DMS79 (cell line): ENCODE results near the gene TBXT.
A peak's percentile ranks its signal among the peaks of the same experiment; 100 is the strongest.
"Not testable (repeated sequence)": the region's sequence is repeated elsewhere in the genome, so short reads cannot be mapped to it uniquely, and the experiment has no call there.

Experiments
- DNase-seq: peaks from one replicate; lab custom pipeline; 2025; lab: John Stamatoyannopoulos, UW

The TBXT gene, protein sequence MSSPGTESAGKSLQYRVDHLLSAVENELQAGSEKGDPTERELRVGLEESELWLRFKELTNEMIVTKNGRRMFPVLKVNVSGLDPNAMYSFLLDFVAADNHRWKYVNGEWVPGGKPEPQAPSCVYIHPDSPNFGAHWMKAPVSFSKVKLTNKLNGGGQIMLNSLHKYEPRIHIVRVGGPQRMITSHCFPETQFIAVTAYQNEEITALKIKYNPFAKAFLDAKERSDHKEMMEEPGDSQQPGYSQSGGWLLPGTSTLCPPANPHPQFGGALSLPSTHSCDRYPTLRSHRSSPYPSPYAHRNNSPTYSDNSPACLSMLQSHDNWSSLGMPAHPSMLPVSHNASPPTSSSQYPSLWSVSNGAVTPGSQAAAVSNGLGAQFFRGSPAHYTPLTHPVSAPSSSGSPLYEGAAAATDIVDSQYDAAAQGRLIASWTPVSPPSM

DNA sequence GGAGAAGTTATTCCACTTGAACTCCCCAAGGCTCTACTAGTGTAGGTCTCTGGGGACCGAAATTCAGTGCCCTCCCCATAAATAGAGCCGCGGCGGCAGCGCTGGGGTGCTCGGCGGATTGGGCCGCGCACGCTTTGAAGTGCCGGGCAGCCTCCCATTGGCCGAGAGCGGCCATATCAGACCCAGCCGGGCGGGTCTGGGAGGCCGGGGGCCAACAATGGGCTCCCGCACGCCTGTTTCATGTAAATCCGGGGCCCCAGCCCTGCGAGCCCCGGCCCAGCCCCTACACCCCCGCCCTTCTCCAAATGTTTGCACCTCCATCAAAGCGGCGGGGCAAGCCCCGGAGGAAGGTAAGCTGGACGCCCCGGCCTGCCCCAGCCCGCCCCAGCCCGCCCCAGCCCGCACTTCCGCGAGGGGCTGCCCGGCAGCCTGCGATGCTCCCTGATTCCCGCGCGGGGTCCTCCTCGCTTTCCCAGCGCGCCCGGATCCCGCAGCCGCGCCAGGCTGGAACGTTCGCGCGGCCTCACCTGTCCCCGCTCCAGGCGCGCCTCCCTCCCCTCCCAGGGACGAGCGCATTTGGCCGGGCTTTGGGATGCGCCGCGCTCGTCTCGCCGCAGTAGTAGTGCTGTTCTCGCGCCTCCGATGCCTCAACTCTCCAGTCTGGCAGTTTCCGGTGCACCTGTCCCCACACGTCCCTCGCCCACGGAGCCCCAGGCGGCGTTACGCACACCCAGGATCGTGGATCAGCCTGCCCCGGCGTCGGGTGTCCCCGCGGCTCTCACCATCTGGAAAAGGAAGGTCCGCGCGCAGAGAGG lies at the start of gene TBXT:
TBXT (minus strand) TSS at position 51 of the 815 bp plus-strand sequence. CDS start 260 bp downstream, outside the sequence.
- DNase-seq, result peak; percentile 38

DNA sequence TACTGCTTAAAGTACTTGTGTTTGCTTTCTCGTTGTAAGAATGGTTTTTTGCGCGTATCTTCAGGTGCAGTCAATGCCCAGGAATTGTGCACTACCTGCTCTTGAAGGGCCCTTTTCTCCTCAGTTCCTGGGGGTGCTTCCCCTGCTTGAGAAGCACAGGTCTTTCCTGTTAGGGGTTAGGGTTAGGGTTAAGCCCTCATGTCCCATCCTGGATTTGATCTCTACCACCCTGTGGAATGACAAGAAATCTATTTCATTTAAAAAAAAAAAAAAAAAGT lies 39.6 kb upstream of the TBXT start:
- no peak for DNase-seq

DNA sequence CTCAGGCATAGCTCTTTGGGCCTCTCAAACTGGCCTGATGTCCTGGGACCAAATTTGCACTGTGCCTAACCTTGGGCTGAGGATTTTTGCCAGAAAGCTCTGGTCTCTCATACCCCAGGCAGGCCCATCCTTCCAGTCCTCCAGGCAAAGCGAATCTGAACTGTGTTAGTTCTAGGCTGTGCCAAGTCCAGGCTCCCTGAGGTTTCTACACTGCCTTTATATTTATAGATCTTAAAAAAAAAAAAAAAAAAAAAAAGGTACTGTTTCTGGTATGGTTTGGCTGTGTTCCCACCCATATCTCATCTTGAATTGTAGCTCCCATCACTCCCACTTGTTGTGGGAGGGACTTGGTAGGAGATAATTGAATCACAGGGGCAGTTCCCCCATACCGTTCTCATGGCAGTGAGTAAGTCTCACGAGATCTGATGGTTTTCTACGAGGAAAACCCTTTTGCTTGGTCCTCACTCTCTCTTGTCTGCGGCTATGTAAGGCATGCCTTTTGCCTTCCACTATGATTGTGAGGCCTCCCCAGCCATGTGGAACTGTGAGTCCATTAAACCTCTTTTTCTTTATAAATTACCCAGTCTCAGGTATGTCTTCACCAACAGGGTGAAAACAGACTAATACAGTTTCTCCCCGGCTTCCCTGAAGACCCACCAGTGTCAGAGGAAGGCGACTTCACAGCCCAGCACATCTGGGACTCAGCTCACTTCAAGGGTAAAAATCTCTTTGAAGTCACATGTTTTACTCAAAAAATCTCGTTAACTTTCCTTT lies 39.0 kb upstream of the TBXT start:
- DNase-seq, result no peak

DNA sequence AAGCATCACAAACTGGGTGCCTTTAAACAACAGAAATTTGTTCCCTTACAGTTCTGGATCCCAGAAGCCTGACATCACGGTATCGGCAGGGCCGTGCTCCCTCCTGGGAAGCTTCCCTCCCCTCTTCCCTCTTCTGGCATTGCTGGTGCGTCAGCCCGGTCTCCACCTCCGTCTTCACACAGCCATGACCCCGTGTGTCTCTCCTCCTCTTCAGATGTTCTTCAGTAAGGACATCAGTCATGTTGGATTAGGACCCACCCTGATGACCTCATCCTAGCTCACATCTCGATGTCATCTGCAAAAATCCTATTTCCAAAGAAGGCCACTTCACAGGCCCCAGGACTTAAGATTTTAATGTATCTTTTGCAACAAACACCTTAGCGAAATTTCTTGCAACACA lies 38.4 kb upstream of the TBXT start:
- DNase-seq, result no peak

DNA sequence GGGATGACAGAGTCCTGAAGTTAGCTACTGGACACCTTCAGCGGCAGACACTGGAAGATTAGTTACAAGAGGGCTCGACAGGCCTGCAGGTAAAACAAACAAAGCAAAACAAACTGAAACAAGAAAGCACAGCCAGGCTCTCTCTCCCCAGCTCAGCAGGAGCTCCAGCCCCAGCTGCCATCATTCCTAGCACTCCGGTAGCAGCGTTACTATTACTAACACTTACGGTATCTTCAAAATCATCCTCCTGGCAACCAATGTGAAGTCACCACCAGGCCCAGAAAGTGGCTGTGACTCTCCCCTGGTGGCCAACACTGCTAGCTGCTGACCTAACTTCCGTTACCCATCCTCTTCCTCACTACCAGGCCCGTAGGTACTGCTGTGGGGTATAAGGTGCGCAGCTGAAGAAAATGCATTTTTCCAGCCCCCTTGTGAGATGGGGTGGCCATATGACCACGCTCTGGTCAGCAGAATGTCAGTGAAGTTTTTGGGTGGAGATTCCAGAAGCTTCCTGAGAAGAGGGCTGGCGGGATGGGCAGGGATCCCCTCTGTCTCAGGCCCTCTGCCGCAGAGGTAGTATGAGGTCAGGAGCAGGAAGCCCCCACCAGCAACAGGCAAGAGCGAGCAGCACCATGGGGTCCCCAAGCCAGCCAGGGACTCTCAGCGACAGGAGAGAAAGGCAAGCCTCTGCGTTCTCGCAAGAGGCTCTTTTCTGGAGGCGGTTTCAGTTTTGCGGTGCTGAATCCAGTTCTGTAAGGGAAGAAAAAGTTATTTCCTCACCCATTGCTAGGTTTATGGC lies 37.4 kb upstream of the TBXT start:
- DNase-seq, result no peak

DNA sequence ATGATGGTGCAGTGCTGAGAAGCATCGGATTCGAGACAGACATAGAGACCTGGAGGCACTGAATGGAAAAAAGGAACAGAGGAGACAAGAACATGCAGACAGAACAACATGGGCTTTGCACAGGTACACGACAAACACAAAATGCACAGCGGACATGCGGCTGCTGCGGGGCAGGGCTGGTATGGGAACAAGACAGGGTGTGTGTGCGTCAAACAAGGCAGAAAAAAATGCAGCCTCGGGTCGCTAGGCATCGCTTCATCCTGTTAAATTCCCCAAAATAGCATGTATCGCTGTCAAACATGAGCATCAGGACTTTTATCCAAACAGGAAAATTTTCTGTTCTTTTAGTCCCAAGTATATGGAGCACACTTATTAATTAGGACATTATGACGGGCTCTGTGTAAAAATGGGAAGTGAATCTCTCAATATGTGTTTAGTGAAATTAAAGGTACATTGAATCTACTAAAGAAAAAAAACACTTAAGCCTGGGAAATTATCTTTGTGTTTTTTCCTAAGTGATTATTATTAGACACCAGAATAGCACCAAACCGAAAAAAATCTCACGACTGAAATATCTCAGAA lies 36.1 kb upstream of the TBXT start:
- no peak for DNase-seq

DNA sequence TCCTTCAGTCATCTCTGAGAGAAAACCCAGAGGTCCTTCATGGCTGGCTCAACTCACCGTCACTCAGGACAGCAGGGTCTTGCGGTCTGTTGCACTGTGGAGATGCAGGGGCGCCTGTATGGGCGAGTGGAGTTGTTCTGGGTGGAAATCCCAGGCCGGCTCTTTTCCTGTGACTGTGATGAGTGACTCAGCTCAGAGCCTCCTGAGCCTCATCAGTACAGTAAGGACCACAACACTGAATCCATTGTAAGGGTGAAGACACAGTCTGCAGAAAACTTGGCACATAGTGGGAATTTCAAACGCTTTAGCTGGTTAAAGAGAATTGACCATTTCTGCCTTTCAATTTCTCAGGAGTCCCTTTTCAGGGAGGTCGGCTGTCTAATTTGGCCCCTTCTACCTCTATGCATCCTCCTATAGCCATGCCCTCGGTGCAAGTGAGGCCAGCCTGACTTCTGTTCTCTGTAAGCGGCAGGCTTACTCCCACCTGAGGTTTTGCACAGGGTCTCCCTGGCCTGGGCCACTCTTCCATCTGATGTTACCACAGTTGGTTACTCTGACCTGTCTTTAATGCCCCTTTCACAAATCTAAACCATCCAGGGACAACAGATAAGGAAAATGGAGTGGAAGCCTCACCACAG lies 35.5 kb upstream of the TBXT start:
- DNase-seq, result no peak

DNA sequence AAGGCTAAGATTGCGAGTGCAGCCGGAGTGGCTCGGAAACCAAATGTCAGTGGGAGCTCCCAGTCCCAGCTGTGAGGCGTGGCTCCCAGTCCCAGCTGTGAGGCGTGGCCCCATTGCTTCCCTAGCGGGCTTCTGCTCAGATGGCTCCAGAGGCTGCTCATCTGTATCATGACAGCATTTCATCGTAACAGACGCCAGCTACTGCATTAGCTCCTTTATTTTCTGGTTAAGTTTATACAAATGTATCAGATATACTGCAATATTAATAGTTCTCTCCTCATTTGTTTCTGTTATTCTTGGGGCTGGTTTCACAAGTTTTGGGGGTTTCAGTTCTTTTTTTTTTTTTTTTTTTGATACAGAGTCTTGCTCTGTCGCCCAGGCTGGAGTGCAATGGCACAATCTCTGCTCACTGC lies 34.7 kb upstream of the TBXT start:
- no peak for DNase-seq

DNA sequence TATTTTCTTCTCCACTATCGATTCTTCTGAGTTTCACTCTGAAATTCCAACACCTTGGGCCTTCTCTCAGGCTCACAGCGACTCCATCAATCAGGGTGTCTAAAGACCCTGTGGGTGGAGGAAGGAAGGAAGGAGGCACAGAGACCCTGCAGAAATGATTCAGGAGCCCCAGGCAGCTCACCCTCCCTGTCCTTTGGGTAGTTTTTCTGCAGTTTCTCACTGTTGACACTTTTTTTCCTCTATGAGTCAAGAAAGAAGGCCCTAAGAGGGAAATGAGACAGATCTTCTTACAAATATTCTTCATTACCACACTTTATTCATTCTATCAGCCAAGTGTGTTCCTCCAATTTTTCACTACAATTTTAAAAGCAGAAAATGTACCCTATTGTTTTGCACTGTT lies 34.2 kb upstream of the TBXT start:
- DNase-seq, result no peak

DNA sequence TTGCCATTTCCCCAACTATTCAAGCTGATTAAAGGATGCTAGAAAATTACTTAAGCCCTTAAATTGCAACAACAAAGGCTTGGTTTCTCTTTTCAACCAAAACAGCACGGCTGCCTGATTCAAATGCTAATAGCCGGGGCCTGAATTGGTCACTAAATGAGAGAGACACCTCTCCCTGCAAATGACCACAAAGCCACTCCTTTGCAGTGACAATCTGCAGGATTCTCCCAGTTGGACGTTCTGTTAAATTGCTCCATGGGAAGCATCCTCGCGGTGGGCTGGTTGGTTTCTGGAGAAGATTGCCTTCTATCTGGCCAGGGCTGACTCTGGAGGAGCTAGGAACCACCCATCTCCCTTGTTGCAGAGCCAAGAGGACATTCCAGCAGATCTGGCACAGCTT lies 29.7 kb upstream of the TBXT start:
- DNase-seq, result no peak

DNA sequence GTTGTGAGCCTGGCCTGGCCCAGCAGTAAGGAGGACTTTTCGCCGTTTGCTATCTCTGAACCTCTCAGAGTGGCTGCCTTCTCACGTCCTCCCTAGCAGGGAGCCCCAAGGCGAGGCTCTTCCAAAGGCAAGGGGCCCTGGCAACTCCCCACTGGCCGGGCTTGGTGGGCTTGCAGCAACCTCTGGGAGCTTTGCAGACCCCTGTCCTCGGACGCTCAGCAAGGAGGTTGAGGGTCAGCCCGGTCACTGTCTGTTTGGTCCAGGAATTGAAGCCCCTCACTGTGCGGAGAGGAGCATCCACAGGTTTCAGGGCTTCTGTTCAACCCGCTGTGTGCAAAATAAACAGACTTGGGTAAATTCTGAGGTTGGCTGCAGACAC lies 28.2 kb upstream of the TBXT start:
- DNase-seq, result no peak

DNA sequence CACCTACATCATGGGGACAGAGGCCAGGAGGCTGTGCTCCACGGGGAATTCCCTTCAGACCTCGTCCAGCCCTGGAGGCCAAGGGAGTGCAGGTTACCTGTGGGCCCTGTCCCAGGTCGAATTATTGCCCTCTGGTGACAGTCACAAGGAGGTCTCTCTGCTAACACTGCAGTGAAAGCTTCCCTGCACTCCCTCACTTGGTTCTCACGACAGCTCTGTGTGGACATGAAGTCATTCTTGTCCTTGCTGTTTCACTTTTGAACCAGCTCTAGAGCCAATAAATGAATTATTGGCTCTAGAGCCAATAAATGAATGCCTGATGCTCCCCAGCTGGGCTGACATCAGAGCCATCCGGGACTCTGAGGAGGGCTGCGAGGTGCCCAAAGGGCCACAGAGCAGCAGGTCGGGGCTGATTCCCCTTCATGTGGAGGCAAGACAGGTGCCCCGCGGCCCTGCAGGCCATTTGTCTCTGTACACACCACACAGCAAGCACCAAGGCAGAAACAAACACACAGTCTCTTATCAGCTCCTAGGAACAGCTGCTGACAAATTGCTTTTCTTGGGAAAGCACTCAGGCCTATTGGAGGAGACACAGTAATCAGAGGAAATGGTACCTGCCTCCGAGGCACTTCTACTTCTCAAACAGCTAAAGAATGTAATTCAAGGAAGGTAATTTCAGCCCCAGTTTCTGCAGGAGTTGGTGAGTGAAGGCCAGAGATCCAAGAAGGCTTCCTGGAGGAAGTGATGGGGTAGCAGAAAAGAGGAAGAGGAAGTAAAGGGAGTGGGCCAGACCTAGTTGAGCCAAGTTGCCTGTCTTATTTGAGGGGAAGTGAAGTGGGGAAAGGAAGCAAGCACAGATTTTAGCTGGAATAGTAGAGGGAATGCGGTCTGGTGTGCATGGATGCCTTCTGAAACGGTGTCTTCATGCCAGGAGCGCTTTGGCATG lies 27.5 kb upstream of the TBXT start:
- no peak for DNase-seq

DNA sequence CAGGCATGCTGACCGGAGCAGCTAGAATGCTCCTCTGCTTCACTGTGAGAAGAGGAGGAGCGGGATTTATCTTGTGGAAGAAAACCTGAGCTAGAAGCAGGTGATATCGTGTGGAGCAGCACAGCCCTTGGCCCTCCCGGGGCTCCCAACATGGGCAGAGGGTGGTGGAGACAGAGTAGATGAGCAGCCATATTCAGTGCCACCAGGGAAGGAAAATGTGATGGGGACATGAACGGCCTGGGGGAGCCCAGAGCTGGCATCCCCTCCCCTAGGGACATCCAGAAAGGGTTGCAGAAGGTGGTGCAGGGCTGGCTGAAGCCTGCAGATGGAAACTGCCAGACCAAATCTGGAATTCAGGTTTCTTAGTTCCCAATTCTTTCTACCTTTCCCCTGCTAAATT lies 24.9 kb upstream of the TBXT start:
- no peak for DNase-seq

DNA sequence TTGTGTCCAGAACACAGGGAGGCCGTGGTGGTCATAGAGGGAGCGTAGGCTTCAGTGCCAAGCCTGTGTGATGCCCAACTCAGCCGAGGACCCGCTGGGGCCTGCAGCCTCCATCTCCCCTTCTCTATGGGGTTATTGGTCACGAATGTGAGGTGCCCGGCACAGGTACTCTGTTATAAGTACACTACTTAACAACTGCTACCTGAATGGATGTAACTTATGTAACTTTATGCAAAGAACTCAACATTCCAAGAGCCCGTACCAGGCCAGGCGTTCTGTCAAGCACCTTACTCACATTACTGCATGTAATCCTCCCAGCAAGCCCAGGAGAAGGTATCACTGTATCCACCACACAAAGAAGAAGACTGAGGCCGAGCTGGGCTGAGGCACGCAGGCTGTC lies 24.5 kb upstream of the TBXT start:
- no peak for DNase-seq

DNA sequence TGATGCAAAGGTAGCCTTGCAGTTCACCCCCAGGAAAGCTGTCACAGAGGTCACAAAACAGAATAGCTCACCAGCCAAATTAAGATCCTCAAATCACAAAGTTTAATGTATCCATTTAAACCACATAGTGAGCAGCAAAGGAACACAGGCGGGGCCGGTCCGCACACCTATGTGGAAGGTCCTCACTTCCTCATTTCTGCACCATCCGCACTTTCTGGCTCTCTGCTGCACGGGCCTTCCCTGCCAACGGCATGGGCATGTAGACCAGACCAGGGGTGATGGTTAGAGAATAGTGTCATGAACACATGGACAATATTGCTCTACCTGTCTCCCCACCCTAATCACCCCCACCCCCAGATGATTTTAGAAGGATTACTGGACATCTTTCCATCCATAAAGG lies 12.1 kb upstream of the TBXT start:
- DNase-seq, result no peak

DNA sequence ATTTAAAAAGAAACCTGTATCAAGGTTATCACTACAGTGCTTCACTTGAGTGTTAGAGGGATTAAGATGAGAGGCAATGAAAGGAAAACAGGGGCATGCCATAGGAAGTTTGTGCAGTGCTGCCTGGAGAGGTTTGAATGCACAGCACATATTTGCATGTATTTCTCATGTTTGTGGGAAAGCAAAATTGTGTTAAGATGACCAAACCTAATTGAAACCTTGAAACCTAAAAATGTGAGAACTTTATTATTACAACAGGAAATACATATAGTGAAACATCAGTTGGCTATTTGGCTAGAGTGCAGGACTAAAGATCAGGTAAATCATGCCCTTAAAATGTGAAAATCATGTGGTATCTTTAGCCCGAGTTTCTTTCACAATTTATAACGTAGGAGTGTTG lies 8.5 kb upstream of the TBXT start:
- DNase-seq, result no peak

DNA sequence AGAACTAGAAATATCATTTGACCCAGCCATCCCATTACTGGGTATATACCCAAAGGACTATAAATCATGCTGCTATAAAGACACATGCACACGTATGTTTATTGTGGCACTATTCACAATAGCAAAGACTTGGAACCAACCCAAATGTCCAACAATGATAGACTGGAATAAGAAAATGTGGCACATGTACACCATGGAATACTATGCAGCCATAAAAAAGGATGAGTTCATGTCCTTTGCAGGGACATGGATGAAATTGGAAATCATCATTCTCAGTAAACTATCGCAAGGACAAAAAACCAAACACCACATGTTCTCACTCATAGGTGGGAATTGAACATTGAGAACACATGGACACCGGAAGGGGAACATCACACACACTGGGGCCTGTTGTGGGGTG lies 7.4 kb upstream of the TBXT start:
- not testable (repeated sequence) for DNase-seq

DNA sequence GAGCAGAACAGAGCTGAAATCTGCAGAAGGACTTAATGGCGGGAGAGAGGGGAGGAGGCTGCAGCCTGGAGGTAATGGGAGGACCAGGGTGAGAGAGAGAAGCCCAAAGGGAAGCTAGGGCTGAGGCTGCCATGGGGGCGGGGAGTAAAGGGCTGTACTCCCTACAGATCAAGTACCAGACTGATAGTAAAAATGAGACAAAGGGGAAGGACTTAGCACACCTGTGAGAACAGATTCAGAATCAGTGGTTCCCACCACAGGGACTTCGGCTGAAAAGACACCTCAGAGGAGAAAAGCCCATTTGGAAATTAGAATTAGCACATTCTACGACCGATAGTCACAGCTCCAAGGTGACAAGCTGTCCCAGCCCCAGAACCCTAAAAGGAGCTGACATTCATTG lies 6.4 kb upstream of the TBXT start:
- no peak for DNase-seq

DNA sequence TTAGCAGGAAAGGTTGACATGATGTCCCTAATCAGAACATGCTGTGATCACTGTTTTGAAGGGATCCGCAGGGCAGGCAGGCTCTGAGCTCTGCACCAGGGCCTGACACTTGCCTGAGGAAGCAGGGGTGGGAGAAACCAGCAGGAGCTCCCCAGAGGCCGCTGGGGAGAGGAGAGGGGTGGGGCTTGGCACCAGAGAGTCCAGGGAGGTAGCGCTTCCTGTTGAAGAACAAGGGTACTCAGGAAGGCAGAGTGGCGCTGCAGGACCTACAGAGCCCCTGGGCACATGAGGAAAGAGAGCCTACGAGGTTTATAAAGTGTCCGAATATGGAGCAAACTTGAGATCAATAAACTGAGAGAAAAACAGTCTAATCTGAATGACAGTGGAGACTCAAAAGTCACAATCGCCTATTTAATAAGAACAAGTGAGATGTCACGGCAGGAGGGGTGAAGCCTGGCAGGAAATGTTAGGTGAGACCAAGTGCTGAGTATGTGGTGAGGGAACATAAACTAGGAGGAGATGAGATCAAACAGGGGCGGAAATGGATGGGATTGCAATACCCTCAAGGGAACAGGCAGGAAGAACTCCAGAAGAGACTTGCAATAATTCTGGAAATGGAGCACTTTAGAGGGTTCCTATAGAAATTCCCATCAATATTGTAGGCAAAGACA lies 5.8 kb upstream of the TBXT start:
- peak; percentile 39 for DNase-seq
